Prostate gland (tissue), 2 donors: ENCODE data around the gene GFOD2. TPM values are rescaled to one million over a fixed set of nuclear protein-coding genes. Genes with fewer than 3 reads are reported as not detected.

Source experiments
- DNase-seq: peaks from one replicate; pipeline ENCODE4 v3.0.0-alpha.2; 2019; ENCODE audit warnings: low spot score
- H3K27ac ChIP-seq, 2 donors: fragments of 200-600 bp; sonication (generic); 2 replicates each; pipeline ENCODE4 v1.5.1; 2017 to 2019
- H3K27me3 ChIP-seq: fragments of 200-600 bp; sonication (generic); replicated peaks from 2 replicates; pipeline ENCODE4 v1.5.1; 2019; ENCODE audit not compliant: insufficient read depth
- H3K36me3 ChIP-seq, 2 donors: fragments of 200-600 bp; sonication (generic); 1 replicate in 1 of 2; 2 replicates in 1 of 2; pipeline versions ENCODE4 v1.5.1 to v1.8.1; 2017 to 2019
- H3K4me1 ChIP-seq: fragments of 200-600 bp; sonication (generic); replicated peaks from 2 replicates; pipeline ENCODE4 v1.5.1; 2019
- H3K4me3 ChIP-seq, 2 donors: fragments of 200-600 bp; sonication (generic); 2 replicates each; pipeline ENCODE4 v1.5.1; 2017 to 2019
- H3K9me3 ChIP-seq: fragments of 200-600 bp; sonication (generic); 2 replicates; pipeline ENCODE4 v1.5.1; 2017
- POLR2A ChIP-seq: fragments of 450-650 bp; IDR thresholded peaks from one replicate; pipeline ENCODE4 v1.6.1; 2016; ENCODE audit warnings: antibody characterized with exemption, mild to moderate bottlenecking
- POLR2AphosphoS5 ChIP-seq: sonication (generic); formaldehyde crosslinking; IDR thresholded peaks from one replicate; pipeline ENCODE4 v1.6.1; 2017; ENCODE audit warnings: antibody characterized with exemption
- WGBS: methylation state at CpG from one replicate; pipeline ENCODE4 v1.1.5; 2018; 5-methylcytosine and 5-hydroxymethylcytosine counted together
- intact Hi-C: fragments of 100-400 bp; cut with DNase I; formaldehyde crosslinking; loops from one replicate; pipeline ENCODE4 v1.14.2; 2022
- total RNA-seq, 2 donors: library from RNA; depleted of rRNA; stranded (reverse); fragments of >200 nt; gene quantifications; one replicate each; pipeline ENCODE4 v1.1.0, GENCODE V29; 2016
- TF ChIP-seq, protein P1 (sequence below), 4 experiments: fragments of 200-600 bp in 2 of 4; fragments of 450-650 bp in 2 of 4; sonication (generic) in 2 of 4; IDR thresholded peaks; 1 replicate in 3 of 4; 2 replicates in 1 of 4; pipeline ENCODE4 v1.5.1; 2016 to 2019; ENCODE audit warnings: antibody characterized with exemption in 4 of 4, mild to moderate bottlenecking in 2 of 4, moderate library complexity in 2 of 4

The GFOD2 gene
- total RNA-seq, 2 donors from 2014 or later: 16.0 to 27.4 TPM

GRCh38 chr16:67672739-67673662 is 46.1 kb downstream of the GFOD2 start:
- H3K4me3 ChIP-seq: no peak overlapping the region
- no peaks in the 10 kb centered on the region for H3K9me3 ChIP-seq
- TF ChIP-seq POLR2A: no peak
- peak; percentile 24 for TF ChIP-seq POLR2AphosphoS5
- TF ChIP-seq, protein P1, sequence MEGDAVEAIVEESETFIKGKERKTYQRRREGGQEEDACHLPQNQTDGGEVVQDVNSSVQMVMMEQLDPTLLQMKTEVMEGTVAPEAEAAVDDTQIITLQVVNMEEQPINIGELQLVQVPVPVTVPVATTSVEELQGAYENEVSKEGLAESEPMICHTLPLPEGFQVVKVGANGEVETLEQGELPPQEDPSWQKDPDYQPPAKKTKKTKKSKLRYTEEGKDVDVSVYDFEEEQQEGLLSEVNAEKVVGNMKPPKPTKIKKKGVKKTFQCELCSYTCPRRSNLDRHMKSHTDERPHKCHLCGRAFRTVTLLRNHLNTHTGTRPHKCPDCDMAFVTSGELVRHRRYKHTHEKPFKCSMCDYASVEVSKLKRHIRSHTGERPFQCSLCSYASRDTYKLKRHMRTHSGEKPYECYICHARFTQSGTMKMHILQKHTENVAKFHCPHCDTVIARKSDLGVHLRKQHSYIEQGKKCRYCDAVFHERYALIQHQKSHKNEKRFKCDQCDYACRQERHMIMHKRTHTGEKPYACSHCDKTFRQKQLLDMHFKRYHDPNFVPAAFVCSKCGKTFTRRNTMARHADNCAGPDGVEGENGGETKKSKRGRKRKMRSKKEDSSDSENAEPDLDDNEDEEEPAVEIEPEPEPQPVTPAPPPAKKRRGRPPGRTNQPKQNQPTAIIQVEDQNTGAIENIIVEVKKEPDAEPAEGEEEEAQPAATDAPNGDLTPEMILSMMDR (IDR thresholded peaks at IDR 0.05): peak; percentile 15 to 81 (median 54)
- 67% methylated on average over 12 of the region's 13 CpGs for WGBS
- peak overlapping the region; percentile 56 to 57 for H3K27ac ChIP-seq
- intact Hi-C loops: loop anchor here (5.0 to 10.0 kb wide), 2 partner anchors 132 to 254 kb away; partner anchors contain the start of genes RANBP10 and TSNAXIP1
- peak; percentile 54 for DNase-seq
- H3K4me1 ChIP-seq: peaks cover 12% of the 10 kb centered on the region
- H3K36me3 ChIP-seq: no peaks in the 10 kb centered on the region
- H3K27me3 ChIP-seq: no peaks in the 10 kb centered on the region

- Histone ChIP-seq H3K4me1 (peaks cover 14% of the 10 kb centered on the region), H3K9me3 (no peaks in the 10 kb centered on the region), H3K27me3 (no peaks in the 10 kb centered on the region), H3K4me3 (no peak overlapping the region), H3K27ac (no peak overlapping the region), H3K36me3 (no peaks in the 10 kb centered on the region)
- TF ChIP-seq, protein P1 (IDR thresholded peaks at IDR 0.05): no peak
- TF ChIP-seq POLR2A: no peak
- TF ChIP-seq POLR2AphosphoS5: no peak
- DNase-seq: no peak
- 44% methylated on average over 4 of the region's 4 CpGs for WGBS
- intact Hi-C loops: loop anchor here (5.0 to 10.0 kb wide), 2 partner anchors 132 to 255 kb away; partner anchors contain the start of genes RANBP10 and TSNAXIP1
Observed at GRCh38 chr16:67672306-67672705, 46.8 kb downstream of the GFOD2 start.

DNA sequence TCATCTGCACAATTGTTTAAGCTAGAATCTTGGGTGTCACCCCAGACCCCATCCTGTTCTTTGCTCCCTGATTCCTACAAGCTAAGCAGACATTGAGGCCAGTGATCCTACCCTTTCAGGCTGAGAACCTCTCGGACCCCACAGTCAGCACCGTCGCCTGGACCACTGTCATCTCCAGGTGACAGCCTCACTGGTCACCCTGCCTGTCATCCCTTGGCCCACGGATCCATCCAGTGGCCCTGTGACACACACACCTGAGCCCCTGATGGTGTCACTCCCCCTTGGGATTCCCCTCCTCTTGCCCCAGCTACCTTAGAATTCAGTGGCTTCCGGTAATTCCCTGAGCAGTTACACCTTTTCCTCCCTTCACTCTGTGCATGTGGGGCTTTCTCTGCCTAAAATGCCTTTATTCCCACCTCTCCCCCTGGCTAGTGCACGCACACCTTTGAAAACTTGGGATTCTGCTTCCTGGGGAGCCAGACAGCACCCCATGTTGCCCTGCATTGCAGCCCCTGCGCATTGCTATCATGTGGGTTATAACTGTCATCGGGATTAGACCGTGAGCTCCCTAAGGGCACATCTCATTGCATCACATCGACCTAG is 49.5 kb downstream of the GFOD2 start:
- H3K9me3 ChIP-seq: no peaks in the 10 kb centered on the region
- no peaks in the 10 kb centered on the region for H3K36me3 ChIP-seq
- TF ChIP-seq, protein P1 (IDR thresholded peaks at IDR 0.05): no peak
- TF ChIP-seq POLR2AphosphoS5 (no peak), POLR2A (no peak)
- H3K27ac ChIP-seq: no peak overlapping the region
- intact Hi-C loops: loop anchor here (5.0 to 10.0 kb wide), 3 partner anchors 135 to 258 kb away; partner anchors contain the start of genes RANBP10, RIPOR1 and TSNAXIP1
- H3K4me1 ChIP-seq: peaks cover 17% of the 10 kb centered on the region
- no peaks in the 10 kb centered on the region for H3K27me3 ChIP-seq
- 94% methylated on average over 10 of the region's 10 CpGs for WGBS
- DNase-seq: no peak
- no peak overlapping the region for H3K4me3 ChIP-seq

GRCh38 chr16:67668495-67669157 is 50.5 kb downstream of the GFOD2 start:
- intact Hi-C loops: loop anchor here (10.0 kb wide), 1 partner anchor 144 kb away; the partner anchor contains the start of gene RIPOR1
- H3K36me3 ChIP-seq: no peaks in the 10 kb centered on the region

More at GRCh38 chr16:67668495-67669157, 50.5 kb downstream of the GFOD2 start:
- no peaks in the 10 kb centered on the region for H3K9me3 ChIP-seq
- DNase-seq: no peak
- H3K4me1 ChIP-seq: peaks cover 13% of the 10 kb centered on the region
- no peak overlapping the region for H3K4me3 ChIP-seq
- peak overlapping the region in 1 of 2 donors; percentile 79 for H3K27ac ChIP-seq
- TF ChIP-seq POLR2A (no peak), POLR2AphosphoS5 (no peak)
- TF ChIP-seq, protein P1 (IDR thresholded peaks at IDR 0.05): no peak
- no peaks in the 10 kb centered on the region for H3K27me3 ChIP-seq
- 83% methylated on average over 6 of the region's 6 CpGs for WGBS
